GM12878 (cell line): ENCODE data around the gene RAF1. TPM values are rescaled to one million over a fixed set of nuclear protein-coding genes. Genes with fewer than 3 reads are reported as not detected.

Experiments
- ATAC-seq: fragments of 200-7000 bp; cut with Tn5 transposase; 3 replicates; pipeline ENCODE4 v1.9.1; 2020; ENCODE audit warnings: mild to moderate bottlenecking, moderate library complexity
- BruUV-seq: library from RNA; stranded (reverse); fragments of 400-500 nt; replicated peaks from 2 replicates; lab custom pipeline; 2021; lab: Mats Ljungman, UMichigan
- CTCF ChIA-PET: fragments of 300-600 bp; sonication (Branson Sonifier 250); formaldehyde crosslinking; extraction: SDS; loops from one replicate; lab custom pipeline; 2021; ENCODE audit warnings: inconsistent platforms; lab: Yijun Ruan, JAX
- POLR2A ChIA-PET: fragments of 350-600 bp; formaldehyde crosslinking; extraction: SDS; loops from one replicate; lab custom pipeline; 2021; ENCODE audit warnings: inconsistent platforms; lab: Charles Lee
- RAD21 ChIA-PET: fragments of 300-600 bp; sonication (Branson Sonifier 250); formaldehyde crosslinking; loops from one replicate; lab custom pipeline; 2023; ENCODE audit warnings: antibody characterized with exemption; ENCODE audit not compliant: unreplicated experiment; lab: Charles Lee
- SMC1A ChIA-PET: fragments of 300-600 bp; sonication (Branson Sonifier 250); formaldehyde crosslinking; loops from one replicate; lab custom pipeline; 2023; ENCODE audit not compliant: unreplicated experiment, uncharacterized antibody; lab: Charles Lee
- DNase-seq: peaks from one replicate; pipeline ENCODE4 v3.0.0-alpha.2; 2011; ENCODE audit warnings: low read depth, low spot score
- FAIRE-seq: peaks from 3 replicates; lab custom pipeline; 2011; peaks lifted over from hg19 to GRCh38; lab: Jason Lieb, UNC
- H2AFZ ChIP-seq: 2 replicates; pipeline ENCODE4 v1.6.0; 2011; ENCODE audit warnings: low read depth, low read length, control low read depth; ENCODE audit not compliant: control insufficient read depth
- H3K27ac ChIP-seq: 2 replicates; pipeline ENCODE4 v1.5.1; 2011; ENCODE audit warnings: control low read depth; ENCODE audit not compliant: control insufficient read depth, insufficient read depth
- H3K27me3 ChIP-seq, 2 experiments: replicated peaks in 1 of 2; 2 replicates each; pipeline versions ENCODE4 v1.6.0 to v1.6.1; 2011; ENCODE audit warnings: low read length in 1 of 2; ENCODE audit not compliant: control insufficient read depth in 2 of 2, insufficient read depth in 2 of 2
- H3K36me3 ChIP-seq, 2 experiments: 2 replicates each; pipeline ENCODE4 v1.5.1; 2011; ENCODE audit warnings: low read length in 1 of 2; ENCODE audit not compliant: control insufficient read depth in 2 of 2, insufficient read depth in 2 of 2
- H3K4me1 ChIP-seq: 2 replicates; pipeline ENCODE4 v1.6.1; 2011; ENCODE audit warnings: mild to moderate bottlenecking, low read length, moderate library complexity, mixed read lengths; ENCODE audit not compliant: control insufficient read depth, insufficient read depth
- H3K4me2 ChIP-seq: 2 replicates; pipeline ENCODE4 v1.6.0; 2011; ENCODE audit warnings: control low read depth; ENCODE audit not compliant: control insufficient read depth, insufficient read depth
- H3K4me3 ChIP-seq: fragments of 200-600 bp; sonication (generic); 2 replicates; pipeline ENCODE4 v1.5.1; 2016
- H3K79me2 ChIP-seq: 2 replicates; pipeline ENCODE4 v1.6.0; 2011; ENCODE audit warnings: low read length; ENCODE audit not compliant: control insufficient read depth, insufficient read depth
- H3K9ac ChIP-seq: 2 replicates; pipeline ENCODE4 v1.8.0; 2011; ENCODE audit warnings: low read length, control low read depth, mixed read lengths; ENCODE audit not compliant: control insufficient read depth, insufficient read depth
- H3K9me3 ChIP-seq: replicated peaks from 3 replicates; pipeline ENCODE4 v1.5.1; 2011; ENCODE audit warnings: mild to moderate bottlenecking, low read length; ENCODE audit not compliant: control insufficient read depth, insufficient read depth
- H4K20me1 ChIP-seq: 2 replicates; pipeline ENCODE4 v1.6.0; 2011; ENCODE audit not compliant: control insufficient read depth, insufficient read depth
- BCL11A ChIP-seq: IDR thresholded peaks from 2 replicates; pipeline ENCODE4 v1.6.1; 2011; ENCODE audit warnings: low read depth, low read length
- CEBPB ChIP-seq, 2 experiments: fragments of 150-350 bp in 1 of 2; IDR thresholded peaks; 2 replicates each; pipeline ENCODE4 v1.6.1; 2012 to 2014; ENCODE audit warnings: low read depth in 2 of 2, low read length in 2 of 2, borderline replicate concordance in 1 of 2, inconsistent platforms in 1 of 2
- EZH2 ChIP-seq: IDR thresholded peaks from 2 replicates; pipeline ENCODE4 v1.6.1; 2012; ENCODE audit warnings: low read depth, mild to moderate bottlenecking, control low read depth, inconsistent platforms, low read length, borderline replicate concordance; ENCODE audit not compliant: control insufficient read depth
- JUNB ChIP-seq: IDR thresholded peaks from 2 replicates; pipeline ENCODE4 v1.6.1; 2016; ENCODE audit warnings: antibody characterized with exemption, mild to moderate bottlenecking
- JUND ChIP-seq: IDR thresholded peaks from 2 replicates; pipeline ENCODE4 v1.6.1; 2012; ENCODE audit warnings: low read depth, mild to moderate bottlenecking, low read length, improper control_type of control experiment, moderate library complexity
- MTA2 ChIP-seq: fragments of 450-650 bp; IDR thresholded peaks from 2 replicates; pipeline ENCODE4 v1.6.1; 2016; ENCODE audit warnings: low read depth, mild to moderate bottlenecking, moderate library complexity
- NFYA ChIP-seq: IDR thresholded peaks from 2 replicates; pipeline ENCODE4 v1.6.1; 2011; ENCODE audit warnings: low read depth, mild to moderate bottlenecking, low read length, improper control_type of control experiment, borderline replicate concordance
- NFYB ChIP-seq: IDR thresholded peaks from 2 replicates; pipeline ENCODE4 v1.6.1; 2011; ENCODE audit warnings: low read depth, mild to moderate bottlenecking, low read length, improper control_type of control experiment, moderate library complexity; ENCODE audit not compliant: insufficient read depth
- RB1 ChIP-seq: fragments of 450-650 bp; formaldehyde crosslinking; IDR thresholded peaks from 2 replicates; pipeline ENCODE4 v1.6.1; 2017; ENCODE audit warnings: mild to moderate bottlenecking, borderline replicate concordance
- RELA ChIP-seq: fragments of 450-650 bp; IDR thresholded peaks from 2 replicates; pipeline ENCODE4 v1.8.0; 2014; ENCODE audit warnings: borderline replicate concordance; ENCODE audit not compliant: partially characterized antibody
- SPI1 ChIP-seq: IDR thresholded peaks from 2 replicates; pipeline ENCODE4 v1.6.1; 2011; ENCODE audit warnings: low read depth, mild to moderate bottlenecking, low read length, moderate library complexity, borderline replicate concordance; ENCODE audit not compliant: insufficient read depth
- STAT3 ChIP-seq: IDR thresholded peaks from 2 replicates; pipeline ENCODE4 v1.6.1; 2011; ENCODE audit warnings: low read depth, low read length, improper control_type of control experiment
- SUPT20H ChIP-seq: IDR thresholded peaks from 2 replicates; pipeline ENCODE4 v1.6.1; 2011; ENCODE audit warnings: low read depth, mild to moderate bottlenecking, low read length, moderate library complexity, borderline replicate concordance; ENCODE audit not compliant: control insufficient read depth
- SUZ12 ChIP-seq: fragments of 200-600 bp; sonication (generic); IDR thresholded peaks from one replicate; pipeline ENCODE4 v1.6.1; 2018; ENCODE audit warnings: antibody characterized with exemption, mild to moderate bottlenecking; ENCODE audit not compliant: unreplicated experiment
- TARDBP ChIP-seq: IDR thresholded peaks from 2 replicates; pipeline ENCODE4 v1.6.1; 2016; ENCODE audit warnings: borderline replicate concordance
- TCF7 ChIP-seq: IDR thresholded peaks from 2 replicates; pipeline ENCODE4 v1.6.1; 2014; ENCODE audit warnings: antibody characterized with exemption, borderline replicate concordance
- ZNF384 ChIP-seq: IDR thresholded peaks from 2 replicates; pipeline ENCODE4 v1.6.1; 2012; ENCODE audit warnings: low read depth, mild to moderate bottlenecking, low read length, improper control_type of control experiment, borderline replicate concordance
- WGBS: methylation state at CpG from one replicate; pipeline ENCODE4 v1.1.6; 2016; ENCODE audit warnings: low lambda C conversion rate; ENCODE audit not compliant: insufficient replicate concordance, insufficient coverage; ENCODE audit errors: missing lambda C conversion rate; 5-methylcytosine and 5-hydroxymethylcytosine counted together
- in situ Hi-C: fragments of 300-500 bp; cut with MboI; formaldehyde crosslinking; loops from 9 replicates; pipeline ENCODE4 v1.14.3; 2018; ENCODE audit warnings: mixed read lengths
- intact Hi-C: fragments of 100-400 bp; cut with micrococcal nuclease; formaldehyde crosslinking; loops from one replicate; pipeline ENCODE4 v1.14.2; 2022; ENCODE audit not compliant: unreplicated experiment
- polyA plus RNA-seq, 11 experiments: library from polyadenylated mRNA; depleted of rRNA in 4 of 11; unstranded in 6 of 11; stranded (reverse) in 5 of 11; fragments of >200 nt; fragmentation: Nextera tagmentation in 4 of 11; fragmentation: Illumina TruSeq in 1 of 11; extraction: Ambion mirVana in 4 of 11; extraction: Trizol in 1 of 11; gene quantifications; 1 replicate in 1 of 11; 2 replicates in 10 of 11; pipeline versions ENCODE4 v1.2.1 to v1.2.3, GENCODE V29; 2011 to 2016; ENCODE audit warnings: inconsistent platforms in 2 of 11, missing spikeins in 2 of 11, low read depth in 1 of 11
- total RNA-seq, 4 experiments: library from RNA; depleted of rRNA in 3 of 4; stranded (reverse); fragments of >200 nt in 3 of 4; fragmentation: Illumina TruSeq in 1 of 4; extraction: Trizol in 1 of 4; gene quantifications; 2 replicates each; pipeline versions ENCODE4 v1.2.1 to v1.2.3, GENCODE V29; 2013 to 2021
- TF ChIP-seq, protein P1 (sequence below): fragments of 450-650 bp; IDR thresholded peaks from 2 replicates; pipeline ENCODE4 v1.6.1; 2018; ENCODE audit warnings: mild to moderate bottlenecking, low read depth, moderate library complexity; ENCODE audit not compliant: partially characterized antibody
- TF ChIP-seq, protein P2 (sequence below): IDR thresholded peaks from 2 replicates; pipeline ENCODE4 v1.6.1; 2011; ENCODE audit warnings: low read depth, mild to moderate bottlenecking, low read length, moderate library complexity, borderline replicate concordance; ENCODE audit errors: extremely low read depth

RAF1 gene
- total and polyA plus RNA-seq, 10 of the 15 experiments (the other 5 are each of a cell fraction or from before 2014, with no cell fraction given), result 20.4 to 151 (median 77.8) TPM

DNA sequence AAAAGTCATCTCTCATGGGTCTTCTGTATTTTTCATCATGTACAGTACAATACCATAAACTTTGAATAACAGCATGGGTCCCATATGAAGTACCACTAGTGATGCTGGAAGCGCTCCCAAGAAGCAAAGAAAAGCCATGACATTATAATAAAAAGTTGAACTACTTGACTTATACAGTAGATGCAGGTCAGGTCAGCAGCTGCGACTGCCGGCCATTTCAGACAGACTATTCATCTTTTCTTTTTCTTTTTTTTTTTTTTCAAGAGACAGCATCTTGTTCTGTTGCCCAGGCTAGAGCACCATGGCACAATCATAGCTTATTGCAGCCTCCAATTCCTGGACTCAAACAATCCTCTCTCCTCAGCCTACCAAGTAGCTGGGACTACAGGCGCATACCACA, 10.2 kb downstream of the RAF1 start:
- Histone ChIP-seq H3K4me1 (peaks cover 16% of the 10 kb centered on the region), H4K20me1 (peaks cover 3% of the 10 kb centered on the region), H3K4me2 (no peak overlapping the region), H3K27me3 (no peaks in the 10 kb centered on the region), H3K9ac (no peak overlapping the region), H2AFZ (no peak overlapping the region), H3K4me3 (no peak overlapping the region), H3K79me2 (peaks cover 90% of the 10 kb centered on the region), H3K27ac (no peak overlapping the region), H3K36me3 (no peaks in the 10 kb centered on the region; a peak in 1 of 4 replicates), H3K9me3 (no peaks in the 10 kb centered on the region)
- DNase-seq (no peak), FAIRE-seq (no peak), ATAC-seq (no peak)
- CTCF ChIA-PET, result interaction anchor here (0.9 kb wide), 1 partner anchor 93 kb away, joined by 3 read pairs; no protein-coding TSS in a partner anchor
- in situ Hi-C loops, result no loop called here
- no TSS peak for BruUV-seq
- RAD21 ChIA-PET, result no interaction called here
- SMC1A ChIA-PET, result interaction anchor here (1.0 kb wide), 1 partner anchor 53 kb away, joined by 6 read pairs; no protein-coding TSS in a partner anchor
- no peak for TF ChIP-seq TARDBP
- TF ChIP-seq NFYA, result no peak
- no peak for TF ChIP-seq BCL11A
- no peak for TF ChIP-seq EZH2
- TF ChIP-seq ZNF384, result no peak
- TF ChIP-seq, protein P1, sequence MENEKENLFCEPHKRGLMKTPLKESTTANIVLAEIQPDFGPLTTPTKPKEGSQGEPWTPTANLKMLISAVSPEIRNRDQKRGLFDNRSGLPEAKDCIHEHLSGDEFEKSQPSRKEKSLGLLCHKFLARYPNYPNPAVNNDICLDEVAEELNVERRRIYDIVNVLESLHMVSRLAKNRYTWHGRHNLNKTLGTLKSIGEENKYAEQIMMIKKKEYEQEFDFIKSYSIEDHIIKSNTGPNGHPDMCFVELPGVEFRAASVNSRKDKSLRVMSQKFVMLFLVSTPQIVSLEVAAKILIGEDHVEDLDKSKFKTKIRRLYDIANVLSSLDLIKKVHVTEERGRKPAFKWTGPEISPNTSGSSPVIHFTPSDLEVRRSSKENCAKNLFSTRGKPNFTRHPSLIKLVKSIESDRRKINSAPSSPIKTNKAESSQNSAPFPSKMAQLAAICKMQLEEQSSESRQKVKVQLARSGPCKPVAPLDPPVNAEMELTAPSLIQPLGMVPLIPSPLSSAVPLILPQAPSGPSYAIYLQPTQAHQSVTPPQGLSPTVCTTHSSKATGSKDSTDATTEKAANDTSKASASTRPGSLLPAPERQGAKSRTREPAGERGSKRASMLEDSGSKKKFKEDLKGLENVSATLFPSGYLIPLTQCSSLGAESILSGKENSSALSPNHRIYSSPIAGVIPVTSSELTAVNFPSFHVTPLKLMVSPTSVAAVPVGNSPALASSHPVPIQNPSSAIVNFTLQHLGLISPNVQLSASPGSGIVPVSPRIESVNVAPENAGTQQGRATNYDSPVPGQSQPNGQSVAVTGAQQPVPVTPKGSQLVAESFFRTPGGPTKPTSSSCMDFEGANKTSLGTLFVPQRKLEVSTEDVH, result no peak
- no peak for TF ChIP-seq MTA2
- TF ChIP-seq CEBPB (IDR thresholded peaks at IDR 0.05; ENCODE audit: borderline replicate concordance in 1 of 2, low read depth in 2 of 2, low read length in 2 of 2), result no peak
- TF ChIP-seq SPI1, result no peak
- TF ChIP-seq STAT3, result no peak
- TF ChIP-seq RB1, result no peak
- TF ChIP-seq SUZ12, result no peak
- TF ChIP-seq JUND, result no peak
- TF ChIP-seq, protein P2, sequence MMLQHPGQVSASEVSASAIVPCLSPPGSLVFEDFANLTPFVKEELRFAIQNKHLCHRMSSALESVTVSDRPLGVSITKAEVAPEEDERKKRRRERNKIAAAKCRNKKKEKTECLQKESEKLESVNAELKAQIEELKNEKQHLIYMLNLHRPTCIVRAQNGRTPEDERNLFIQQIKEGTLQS, result no peak
- TF ChIP-seq SUPT20H, result no peak
- no peak for TF ChIP-seq TCF7
- no peak for TF ChIP-seq JUNB
- TF ChIP-seq NFYB, result no peak
- no peak for TF ChIP-seq RELA
- POLR2A ChIA-PET, result interaction anchor here (1.0 to 1.9 kb wide), 2 partner anchors 8 to 21 kb away, joined by 6 to 7 read pairs; no protein-coding TSS in a partner anchor
- intact Hi-C loops, result no loop called here
- 85% methylated on average over 4 of the region's 4 CpGs for WGBS
